ENCODE measurements around the gene VARS1.
"Not testable (repeated sequence)": the region's sequence is repeated elsewhere in the genome, so short reads cannot be mapped to it uniquely, and the experiment has no call there.

GRCh38 chr6:31823592-31824196, 28.1 kb upstream of the VARS1 start:
- TF ChIP-seq, protein P1, sequence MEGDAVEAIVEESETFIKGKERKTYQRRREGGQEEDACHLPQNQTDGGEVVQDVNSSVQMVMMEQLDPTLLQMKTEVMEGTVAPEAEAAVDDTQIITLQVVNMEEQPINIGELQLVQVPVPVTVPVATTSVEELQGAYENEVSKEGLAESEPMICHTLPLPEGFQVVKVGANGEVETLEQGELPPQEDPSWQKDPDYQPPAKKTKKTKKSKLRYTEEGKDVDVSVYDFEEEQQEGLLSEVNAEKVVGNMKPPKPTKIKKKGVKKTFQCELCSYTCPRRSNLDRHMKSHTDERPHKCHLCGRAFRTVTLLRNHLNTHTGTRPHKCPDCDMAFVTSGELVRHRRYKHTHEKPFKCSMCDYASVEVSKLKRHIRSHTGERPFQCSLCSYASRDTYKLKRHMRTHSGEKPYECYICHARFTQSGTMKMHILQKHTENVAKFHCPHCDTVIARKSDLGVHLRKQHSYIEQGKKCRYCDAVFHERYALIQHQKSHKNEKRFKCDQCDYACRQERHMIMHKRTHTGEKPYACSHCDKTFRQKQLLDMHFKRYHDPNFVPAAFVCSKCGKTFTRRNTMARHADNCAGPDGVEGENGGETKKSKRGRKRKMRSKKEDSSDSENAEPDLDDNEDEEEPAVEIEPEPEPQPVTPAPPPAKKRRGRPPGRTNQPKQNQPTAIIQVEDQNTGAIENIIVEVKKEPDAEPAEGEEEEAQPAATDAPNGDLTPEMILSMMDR (conservative IDR thresholded peaks at IDR 0.05; ENCODE audit: low read length) = not testable (repeated sequence)
- TF ChIP-seq EZH2phosphoT487 (IDR thresholded peaks at IDR 0.05; ENCODE audit: borderline replicate concordance, low read depth, low read length) = not testable (repeated sequence)

Data from OCI-LY7 (cell line).